SU-DHL-6 (cell line): ENCODE results near the gene SSRP1.

Source experiments
- H2AFZ ChIP-seq: fragments of 200-600 bp; sonication (generic); 2 replicates; pipeline ENCODE4 v1.6.1; 2014; ENCODE audit warnings: low read depth, mild to moderate bottlenecking, moderate library complexity, mixed read lengths, antibody characterized with exemption, low read length; ENCODE audit not compliant: severe bottlenecking
- H3F3A ChIP-seq: fragments of 200-600 bp; shearing (Covaris generic); 2 replicates; pipeline ENCODE4 v1.6.0; 2016; ENCODE audit warnings: antibody characterized with exemption, mild to moderate bottlenecking; ENCODE audit not compliant: insufficient read depth
- H3K27ac ChIP-seq: fragments of 200-600 bp; sonication (generic); 2 replicates; pipeline ENCODE4 v1.5.1; 2016; ENCODE audit warnings: low read depth, mild to moderate bottlenecking, low read length, moderate library complexity, mixed read lengths
- H3K27me3 ChIP-seq: fragments of 200-600 bp; sonication (generic), shearing (Covaris generic); 2 replicates; pipeline ENCODE4 v1.6.0; 2014; ENCODE audit warnings: mild to moderate bottlenecking, low read length
- H3K36me3 ChIP-seq: fragments of 200-600 bp; sonication (generic); 2 replicates; pipeline ENCODE4 v1.6.1; 2014; ENCODE audit warnings: mild to moderate bottlenecking, low read length, mixed read lengths
- H3K4me2 ChIP-seq: fragments of 300-600, 200-600 bp; shearing (Covaris generic), sonication (generic); 2 replicates; pipeline ENCODE4 v1.6.0; 2014; ENCODE audit warnings: low read length, low read depth, mild to moderate bottlenecking; ENCODE audit not compliant: poor library complexity, severe bottlenecking
- H3K4me3 ChIP-seq: fragments of 200-600 bp; sonication (generic); 2 replicates; pipeline ENCODE4 v1.5.1; 2014; ENCODE audit warnings: antibody characterized with exemption, low read length, mild to moderate bottlenecking, mixed read lengths; ENCODE audit not compliant: insufficient read depth, poor library complexity, severe bottlenecking
- H3K79me2 ChIP-seq: fragments of 200-600 bp; sonication (generic); 2 replicates; pipeline ENCODE4 v1.6.1; 2014; ENCODE audit warnings: mild to moderate bottlenecking, low read length, moderate library complexity; ENCODE audit not compliant: insufficient read depth
- H3K9ac ChIP-seq: fragments of 200-600 bp; sonication (generic); 2 replicates; pipeline ENCODE4 v1.7.0; 2014; ENCODE audit warnings: mild to moderate bottlenecking, low read length
- H3K9me2 ChIP-seq: fragments of 200-600 bp; sonication (generic); replicated peaks from 2 replicates; pipeline ENCODE4 v1.6.1; 2014; ENCODE audit warnings: low read length; ENCODE audit not compliant: insufficient read depth
- H3K9me3 ChIP-seq: fragments of 200-600 bp; sonication (generic); 2 replicates; pipeline ENCODE4 v1.6.1; 2014; ENCODE audit warnings: low read length, mixed read lengths; ENCODE audit not compliant: insufficient read depth
- H4K20me1 ChIP-seq: fragments of 200-600 bp; sonication (generic); 2 replicates; pipeline ENCODE4 v1.6.1; 2014; ENCODE audit warnings: low read depth, mild to moderate bottlenecking, antibody characterized with exemption, low read length, moderate library complexity, mixed read lengths
- EZH2phosphoT487 ChIP-seq: fragments of 200-600 bp; sonication (generic), shearing (Covaris generic); conservative IDR thresholded peaks from 2 replicates; pipeline ENCODE4 v1.6.1; 2018; ENCODE audit warnings: mild to moderate bottlenecking, antibody characterized with exemption, low read length, moderate library complexity, mixed read lengths
- TF ChIP-seq, protein P1 (sequence below): fragments of 200-600 bp; sonication (generic); IDR thresholded peaks from one replicate; pipeline ENCODE4 v1.5.1; 2017; ENCODE audit warnings: antibody characterized with exemption, mild to moderate bottlenecking, low read length, moderate library complexity; ENCODE audit not compliant: insufficient read depth, poor library complexity, severe bottlenecking

Gene SSRP1

DNA sequence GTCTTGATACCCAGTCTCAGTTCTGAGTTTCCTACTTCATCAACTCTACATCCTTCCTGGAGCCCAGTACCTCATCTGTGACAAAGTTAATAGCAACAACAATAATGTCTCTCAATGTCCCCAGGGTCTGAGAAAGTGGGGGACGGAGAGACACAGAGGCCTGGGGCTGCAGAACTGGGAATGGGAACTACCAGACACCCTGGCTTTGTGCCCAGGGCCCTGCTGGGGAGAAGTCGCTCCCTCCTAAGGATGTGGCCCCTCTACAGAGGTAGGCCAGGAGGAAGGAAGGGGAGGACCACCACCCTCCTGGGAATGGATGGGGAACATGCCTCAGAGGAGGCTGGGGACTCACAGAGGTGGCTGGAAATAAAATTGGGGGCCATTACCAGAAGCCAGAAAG, 39.8 kb upstream of the SSRP1 start:
- Histone ChIP-seq H3K27ac (no peak overlapping the region), H3K4me2 (no peak overlapping the region)

DNA sequence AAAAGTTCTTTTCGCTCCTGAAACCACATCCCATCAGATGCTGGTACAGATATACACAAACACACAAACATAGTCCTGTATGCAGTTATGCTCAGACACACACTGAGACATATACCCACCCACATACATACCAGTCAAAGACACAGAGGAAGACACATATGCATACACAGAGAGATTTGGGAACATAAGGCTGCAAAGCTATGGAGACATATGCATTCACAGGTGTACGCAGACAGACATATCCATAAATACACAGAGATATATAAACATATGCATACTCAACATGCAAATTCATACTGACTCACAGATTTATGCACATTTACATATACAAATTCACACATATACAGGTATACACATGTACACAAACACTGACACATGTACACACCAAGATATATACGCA, 39.3 kb upstream of the SSRP1 start:
- Histone ChIP-seq H3K4me3 (no peak overlapping the region), H3K9ac (no peak overlapping the region), H3K79me2 (no peaks in the 10 kb centered on the region), H3K27ac (no peak overlapping the region), H2AFZ (no peak overlapping the region), H3K36me3 (no peaks in the 10 kb centered on the region), H3F3A (no peaks in the 10 kb centered on the region), H3K4me2 (no peak overlapping the region), H4K20me1 (no peaks in the 10 kb centered on the region), H3K27me3 (no peaks in the 10 kb centered on the region), H3K9me2 (no peaks in the 10 kb centered on the region), H3K9me3 (no peaks in the 10 kb centered on the region)
- no peak for TF ChIP-seq EZH2phosphoT487
- TF ChIP-seq, protein P1, sequence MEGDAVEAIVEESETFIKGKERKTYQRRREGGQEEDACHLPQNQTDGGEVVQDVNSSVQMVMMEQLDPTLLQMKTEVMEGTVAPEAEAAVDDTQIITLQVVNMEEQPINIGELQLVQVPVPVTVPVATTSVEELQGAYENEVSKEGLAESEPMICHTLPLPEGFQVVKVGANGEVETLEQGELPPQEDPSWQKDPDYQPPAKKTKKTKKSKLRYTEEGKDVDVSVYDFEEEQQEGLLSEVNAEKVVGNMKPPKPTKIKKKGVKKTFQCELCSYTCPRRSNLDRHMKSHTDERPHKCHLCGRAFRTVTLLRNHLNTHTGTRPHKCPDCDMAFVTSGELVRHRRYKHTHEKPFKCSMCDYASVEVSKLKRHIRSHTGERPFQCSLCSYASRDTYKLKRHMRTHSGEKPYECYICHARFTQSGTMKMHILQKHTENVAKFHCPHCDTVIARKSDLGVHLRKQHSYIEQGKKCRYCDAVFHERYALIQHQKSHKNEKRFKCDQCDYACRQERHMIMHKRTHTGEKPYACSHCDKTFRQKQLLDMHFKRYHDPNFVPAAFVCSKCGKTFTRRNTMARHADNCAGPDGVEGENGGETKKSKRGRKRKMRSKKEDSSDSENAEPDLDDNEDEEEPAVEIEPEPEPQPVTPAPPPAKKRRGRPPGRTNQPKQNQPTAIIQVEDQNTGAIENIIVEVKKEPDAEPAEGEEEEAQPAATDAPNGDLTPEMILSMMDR = no peak

More for the DNA sequence above, 39.8 kb upstream of the SSRP1 start:
- H3K9me2 ChIP-seq = no peaks in the 10 kb centered on the region
- no peaks in the 10 kb centered on the region for H3K36me3 ChIP-seq
- H3K9me3 ChIP-seq = no peaks in the 10 kb centered on the region
- H3K4me3 ChIP-seq = no peak overlapping the region
- no peaks in the 10 kb centered on the region for H4K20me1 ChIP-seq
- TF ChIP-seq, protein P1 = no peak
- no peaks in the 10 kb centered on the region for H3F3A ChIP-seq
- no peak overlapping the region for H3K9ac ChIP-seq
- H3K79me2 ChIP-seq = no peaks in the 10 kb centered on the region
- no peaks in the 10 kb centered on the region for H3K27me3 ChIP-seq
- no peak overlapping the region for H2AFZ ChIP-seq

DNA sequence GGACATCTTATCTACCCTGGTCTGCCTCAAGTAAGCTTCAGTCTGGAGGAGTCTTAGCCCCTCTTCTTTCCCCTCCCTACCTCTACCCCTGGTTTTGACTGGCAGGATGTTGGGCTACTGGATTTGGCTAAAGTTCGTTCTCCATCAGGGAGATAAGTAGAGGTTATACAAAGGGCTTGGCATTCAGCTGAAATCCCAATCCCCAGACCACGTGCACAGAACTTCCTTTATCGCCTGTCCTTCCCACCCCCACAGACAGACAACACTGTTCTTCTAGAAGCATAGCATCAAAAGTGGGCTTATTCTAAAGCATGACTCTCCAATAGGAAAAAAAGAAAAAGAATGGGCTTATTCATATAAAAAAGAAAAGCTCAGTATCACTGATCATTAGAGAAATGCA, 37.5 kb upstream of the SSRP1 start:
- Histone ChIP-seq H3K36me3 (no peaks in the 10 kb centered on the region), H3K27ac (no peak overlapping the region), H2AFZ (no peak overlapping the region), H3F3A (no peaks in the 10 kb centered on the region), H3K9me3 (no peaks in the 10 kb centered on the region), H3K4me2 (no peak overlapping the region), H3K27me3 (no peaks in the 10 kb centered on the region), H3K79me2 (no peaks in the 10 kb centered on the region), H4K20me1 (no peaks in the 10 kb centered on the region), H3K9ac (no peak overlapping the region), H3K9me2 (no peaks in the 10 kb centered on the region), H3K4me3 (no peak overlapping the region)
- no peak for TF ChIP-seq EZH2phosphoT487
- TF ChIP-seq, protein P1 = no peak

DNA sequence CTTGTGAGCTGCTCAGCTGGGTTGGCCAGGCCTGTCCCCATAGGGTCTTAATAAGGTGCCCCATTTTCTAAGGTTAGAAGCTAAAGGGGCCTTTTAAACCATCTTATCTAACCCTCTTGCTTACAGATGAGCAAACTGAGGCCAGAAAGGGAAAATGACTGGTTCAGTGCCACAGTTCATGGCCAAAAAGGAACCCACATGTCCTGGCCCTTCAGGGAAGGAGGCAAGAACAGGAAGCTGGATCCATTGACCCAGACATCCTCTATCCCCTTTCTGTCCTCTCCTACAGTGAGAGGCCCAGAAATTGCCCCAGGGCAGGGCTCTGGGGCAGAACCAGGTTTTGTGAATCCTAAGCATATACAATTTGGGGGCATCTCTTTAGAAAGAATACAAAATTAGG, 35.2 kb upstream of the SSRP1 start:
- H3K79me2 ChIP-seq = no peaks in the 10 kb centered on the region
- TF ChIP-seq, protein P1 = no peak
- no peaks in the 10 kb centered on the region for H3F3A ChIP-seq

More for the DNA sequence above, 35.2 kb upstream of the SSRP1 start:
- Histone ChIP-seq H3K36me3 (no peaks in the 10 kb centered on the region), H3K27ac (no peak overlapping the region), H3K4me2 (no peak overlapping the region), H3K9me3 (no peaks in the 10 kb centered on the region), H4K20me1 (no peaks in the 10 kb centered on the region), H3K4me3 (no peak overlapping the region), H3K9me2 (no peaks in the 10 kb centered on the region), H2AFZ (no peak overlapping the region), H3K27me3 (no peaks in the 10 kb centered on the region), H3K9ac (no peak overlapping the region)
